ENCODE results near the gene ARPC1A.
"Not testable (repeated sequence)": the region's sequence is repeated elsewhere in the genome, so short reads cannot be mapped to it uniquely, and the experiment has no call there.

ARPC1A gene

DNA sequence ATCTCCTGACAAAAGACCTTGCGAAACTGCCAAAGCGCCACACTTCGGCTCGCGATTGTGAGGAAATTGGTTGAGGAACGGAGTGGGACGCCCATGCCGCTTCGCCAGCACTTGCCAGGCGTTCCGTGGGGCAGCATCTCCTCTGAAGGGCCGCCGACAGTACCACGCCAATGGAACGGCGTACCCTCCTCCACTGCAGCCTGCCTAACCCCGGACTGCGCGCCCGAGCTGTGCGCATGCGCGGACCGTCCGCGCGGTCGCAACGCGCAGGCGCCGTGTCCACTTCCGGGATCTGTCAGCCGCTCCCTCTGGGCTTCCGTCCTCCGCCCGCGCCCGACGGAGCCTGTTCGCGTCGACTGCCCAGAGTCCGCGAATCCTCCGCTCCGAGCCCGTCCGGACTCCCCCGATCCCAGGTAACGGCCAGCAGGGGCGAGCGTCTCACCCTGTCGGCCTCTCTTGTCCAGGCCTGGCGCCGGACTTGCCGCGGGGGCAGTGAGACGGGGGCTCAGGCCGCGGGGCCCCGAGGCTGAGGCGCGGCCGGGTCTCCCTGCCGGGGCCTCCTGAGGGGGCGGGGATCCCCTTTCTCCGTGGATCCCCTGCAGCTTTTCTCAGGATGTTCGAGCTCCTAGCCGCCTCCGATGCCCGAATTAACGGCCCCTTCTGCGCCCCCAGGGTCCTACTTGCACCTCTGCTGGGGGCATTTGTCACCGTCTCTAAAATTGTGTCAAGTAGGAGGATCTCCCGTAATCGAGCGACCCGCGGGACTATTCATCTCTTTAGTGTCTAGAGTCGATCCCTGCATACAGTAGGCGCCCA, at the start of gene ARPC1A:
ARPC1A (plus strand) TSS at position 307 of the 816 bp plus-strand sequence. CDS start 7,456 bp downstream, outside the sequence.
- peak; percentile 94 for DNase-seq

DNA sequence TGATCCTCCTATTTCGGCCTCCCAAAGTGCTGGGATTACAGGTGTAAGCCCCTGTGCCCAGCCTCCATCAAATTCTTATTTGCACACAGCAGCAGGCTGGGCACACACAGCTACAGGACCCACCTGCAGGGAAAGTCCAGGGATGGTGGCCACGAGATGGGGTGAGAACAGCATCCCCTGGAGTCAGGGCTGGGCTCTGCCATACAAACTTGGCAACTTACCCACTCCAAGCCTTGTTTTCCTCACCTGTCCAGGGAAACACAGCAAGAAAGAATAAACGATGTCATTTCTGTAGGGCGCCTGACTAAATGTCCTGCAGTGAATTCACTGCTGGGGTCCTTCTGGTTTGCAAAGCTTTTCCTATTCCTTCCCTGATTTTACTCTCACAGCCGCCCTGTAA, 47.5 kb upstream of the ARPC1A start:
- no peak for DNase-seq

DNA sequence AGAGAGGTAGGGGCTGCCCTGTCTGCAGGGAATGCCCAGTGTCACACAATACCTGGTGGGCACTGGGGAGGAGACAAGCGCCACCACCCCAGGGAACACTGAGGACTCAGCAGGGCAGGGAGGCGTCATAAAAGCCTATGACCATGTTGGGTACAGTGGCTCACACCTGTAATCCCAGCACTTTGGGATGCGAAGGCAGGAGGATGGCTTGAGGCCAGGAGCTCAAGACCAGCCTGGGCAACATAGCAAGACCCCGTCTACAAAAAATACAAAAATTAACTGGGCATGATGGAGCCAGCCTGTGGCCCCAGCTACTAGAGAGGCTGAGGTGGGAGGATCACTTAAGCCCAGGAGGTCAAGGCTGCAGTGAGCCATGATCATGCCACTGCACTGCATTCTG, 41.5 kb upstream of the ARPC1A start:
- not testable (repeated sequence) for DNase-seq

DNA sequence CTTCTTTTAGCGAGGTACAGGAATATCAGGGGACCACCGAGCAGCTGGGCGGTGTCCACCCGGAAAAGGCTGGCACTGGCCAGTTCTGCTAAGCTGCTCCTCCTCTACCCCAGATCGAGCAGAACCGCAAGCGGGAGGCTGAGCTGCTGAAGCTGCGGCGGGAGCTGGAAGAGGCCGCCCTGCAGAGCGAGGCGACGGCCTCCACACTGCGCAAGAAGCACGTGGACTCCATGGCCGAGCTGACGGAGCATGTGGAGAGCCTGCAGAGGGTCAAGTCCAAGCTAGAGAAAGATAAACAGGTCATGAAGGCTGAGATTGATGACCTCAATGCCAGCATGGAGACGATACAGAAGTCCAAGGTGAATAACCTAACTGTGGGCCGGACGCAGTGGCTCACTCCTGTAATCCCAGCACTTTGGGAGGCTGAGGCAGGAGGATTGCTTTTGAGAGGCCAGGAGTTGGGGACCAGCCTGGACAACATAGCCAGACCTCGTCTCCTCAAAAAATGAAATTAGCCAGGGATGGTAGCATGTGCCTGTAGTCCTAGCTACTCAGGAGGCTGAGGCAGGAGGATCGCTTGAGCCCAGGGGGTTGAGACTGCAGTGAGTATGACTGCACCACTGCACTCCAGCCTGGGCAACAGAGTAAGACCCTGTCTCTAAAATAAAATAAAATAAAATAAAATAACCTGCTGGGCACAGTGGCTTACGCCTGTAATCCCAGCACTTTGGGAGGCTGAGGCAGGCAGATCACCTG, 37.7 kb upstream of the ARPC1A start:
- no peak for DNase-seq

DNA sequence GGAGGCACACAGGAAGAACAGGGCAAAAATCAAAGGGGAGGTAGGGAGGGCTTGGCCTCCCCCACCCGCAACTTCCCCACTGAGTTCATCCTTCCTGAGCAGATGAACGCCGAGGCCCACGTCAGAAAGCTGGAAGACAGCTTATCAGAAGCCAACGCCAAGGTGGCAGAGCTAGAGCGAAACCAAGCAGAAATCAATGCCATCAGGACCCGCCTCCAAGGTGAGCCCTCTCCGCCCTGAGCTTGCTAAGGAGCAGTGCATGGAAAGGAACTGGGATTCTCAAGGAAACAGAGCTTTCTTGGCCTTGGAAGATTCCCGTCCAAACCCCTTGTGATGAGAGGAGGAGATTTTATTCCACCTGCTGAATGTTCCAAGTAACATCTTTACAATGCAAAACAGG, 36.5 kb upstream of the ARPC1A start:
- DNase-seq: no peak

DNA sequence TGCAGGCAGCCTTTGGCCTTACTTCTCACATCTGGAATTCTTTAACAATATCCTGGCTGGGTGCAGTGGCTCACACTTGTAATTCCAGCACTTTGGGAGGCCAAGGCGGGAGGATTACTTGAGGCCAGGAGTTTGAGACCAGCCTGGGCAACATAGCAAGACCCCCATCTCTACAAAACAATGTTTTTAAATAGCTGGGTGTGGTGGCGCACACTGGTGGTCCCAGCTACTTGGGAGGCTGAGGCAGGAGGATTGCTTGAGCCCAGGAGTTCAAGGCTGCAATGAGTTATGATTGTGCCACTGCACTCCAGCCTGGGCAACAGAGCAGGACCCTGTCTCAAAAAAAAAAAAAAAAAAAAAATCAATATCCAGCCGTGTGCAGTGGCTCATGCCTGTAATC, 35.5 kb upstream of the ARPC1A start:
- not testable (repeated sequence) for DNase-seq

DNA sequence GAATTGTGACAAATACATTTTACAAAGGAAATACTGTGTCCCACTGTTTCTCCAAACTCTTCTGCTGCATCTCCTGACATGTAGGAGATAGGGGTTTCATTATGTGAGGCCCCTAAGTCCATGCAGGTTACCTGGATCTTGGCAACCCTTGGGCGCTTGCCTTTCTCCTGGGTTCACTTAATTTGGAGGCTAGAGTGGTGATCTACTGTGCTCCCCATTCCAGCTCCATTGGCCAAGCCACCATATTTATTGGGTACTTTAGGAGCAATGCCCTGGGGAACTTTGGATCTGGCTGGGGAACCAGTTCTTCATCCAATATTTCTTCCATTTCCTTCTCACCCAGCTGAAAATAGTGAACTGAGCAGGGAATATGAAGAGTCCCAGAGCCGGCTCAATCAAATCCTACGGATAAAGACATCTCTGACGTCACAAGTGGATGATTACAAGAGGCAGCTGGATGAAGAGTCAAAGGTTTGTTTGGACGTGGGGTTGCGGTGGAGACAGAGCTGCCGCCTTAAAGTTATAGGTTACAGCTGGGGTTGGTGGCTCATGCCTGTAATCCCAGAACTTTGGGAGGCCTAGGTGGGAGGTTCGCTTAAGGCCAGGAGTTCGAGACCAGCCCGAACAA, 34.6 kb upstream of the ARPC1A start:
- DNase-seq: no peak

DNA sequence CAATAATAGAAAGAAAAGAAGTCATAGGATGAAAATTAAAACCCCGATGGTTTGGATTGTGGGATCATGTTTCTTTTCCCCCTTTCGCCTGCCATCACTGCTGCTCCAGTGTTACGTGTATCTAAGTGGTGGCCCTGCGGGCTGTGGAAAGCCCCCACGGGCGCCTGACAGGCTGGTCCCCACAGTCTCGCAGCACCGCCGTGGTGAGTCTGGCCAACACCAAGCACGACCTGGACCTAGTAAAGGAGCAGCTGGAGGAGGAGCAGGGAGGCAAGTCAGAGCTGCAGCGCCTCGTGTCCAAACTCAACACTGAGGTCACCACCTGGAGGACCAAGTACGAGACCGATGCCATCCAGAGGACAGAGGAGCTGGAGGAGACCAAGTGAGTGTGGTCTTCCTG, 33.6 kb upstream of the ARPC1A start:
- no peak for DNase-seq

DNA sequence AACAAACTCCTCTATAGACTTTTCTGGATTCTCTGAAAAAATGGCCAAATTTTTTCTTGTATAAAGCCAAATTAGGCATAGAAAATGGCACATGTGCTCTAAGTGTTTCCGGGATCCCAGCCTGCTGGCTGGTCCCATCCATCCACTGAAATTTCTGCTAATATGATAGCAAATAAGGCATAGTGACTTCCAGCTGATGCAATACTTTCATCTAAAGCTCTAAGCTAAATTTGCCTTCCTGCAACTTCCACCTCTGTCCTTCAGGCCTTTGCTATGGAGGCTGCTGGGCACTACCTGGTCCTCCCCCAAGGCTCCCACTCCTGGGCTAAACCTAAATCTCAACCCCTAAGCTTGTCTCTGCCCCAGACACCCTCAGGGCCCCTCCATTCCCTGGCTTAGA, 32.5 kb upstream of the ARPC1A start:
- no peak for DNase-seq

DNA sequence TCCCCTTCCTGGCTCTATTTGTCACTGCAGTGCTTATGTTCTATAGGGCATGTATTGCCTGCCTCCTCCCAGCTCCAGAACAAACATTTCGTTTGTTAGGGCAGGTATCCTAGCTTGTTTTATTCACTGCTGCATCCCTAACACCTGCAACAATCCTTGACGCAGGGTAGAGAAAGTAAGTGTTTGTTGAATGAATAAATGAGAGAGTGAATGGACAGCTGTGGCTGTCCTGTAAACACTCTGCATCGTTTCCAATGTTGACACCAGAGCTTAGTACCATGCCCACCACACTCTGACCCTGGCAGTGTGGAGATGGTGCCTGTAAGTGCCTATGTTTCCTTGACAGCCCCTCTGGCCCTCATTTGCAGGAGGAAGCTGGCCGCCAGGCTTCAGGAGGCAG, 32.0 kb upstream of the ARPC1A start:
- DNase-seq: no peak

DNA sequence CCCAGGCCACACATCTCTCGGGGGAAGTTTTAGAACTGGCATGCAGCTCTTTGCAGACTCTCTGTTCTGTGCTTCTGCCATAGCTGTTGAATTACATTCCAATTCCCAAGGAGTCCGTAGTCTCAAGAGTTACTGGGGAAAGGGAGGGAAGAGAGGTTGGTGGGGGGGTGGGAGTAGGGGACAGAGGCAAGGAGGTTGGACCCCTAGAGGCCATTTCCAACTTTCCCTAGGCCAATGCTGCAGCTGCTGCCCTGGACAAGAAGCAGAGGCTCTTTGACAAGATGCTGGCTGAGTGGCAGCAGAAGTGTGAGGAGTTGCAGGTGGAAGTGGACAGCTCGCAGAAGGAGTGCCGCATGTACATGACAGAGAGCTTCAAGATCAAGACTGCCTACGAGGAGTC, 29.2 kb upstream of the ARPC1A start:
- no peak for DNase-seq

DNA sequence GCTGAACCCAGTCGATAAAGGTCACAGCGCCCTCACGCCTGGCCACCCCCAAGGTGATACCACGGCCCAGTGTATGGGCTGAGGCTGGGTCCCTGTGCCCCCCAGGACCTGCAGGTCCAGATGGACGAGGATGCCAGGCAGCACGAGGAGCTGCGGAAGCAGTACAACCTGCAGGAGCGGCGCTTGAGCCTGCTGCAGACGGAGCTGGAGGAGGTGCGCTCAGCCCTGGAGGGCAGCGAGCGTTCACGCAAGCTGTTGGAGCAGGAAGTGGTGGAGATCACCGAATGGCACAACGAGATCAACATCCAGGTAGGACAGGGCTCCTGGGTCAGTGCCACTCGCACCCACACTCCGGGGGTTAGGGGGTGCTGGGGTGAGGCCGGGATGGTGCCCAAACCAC, 24.2 kb upstream of the ARPC1A start:
- no peak for DNase-seq

DNA sequence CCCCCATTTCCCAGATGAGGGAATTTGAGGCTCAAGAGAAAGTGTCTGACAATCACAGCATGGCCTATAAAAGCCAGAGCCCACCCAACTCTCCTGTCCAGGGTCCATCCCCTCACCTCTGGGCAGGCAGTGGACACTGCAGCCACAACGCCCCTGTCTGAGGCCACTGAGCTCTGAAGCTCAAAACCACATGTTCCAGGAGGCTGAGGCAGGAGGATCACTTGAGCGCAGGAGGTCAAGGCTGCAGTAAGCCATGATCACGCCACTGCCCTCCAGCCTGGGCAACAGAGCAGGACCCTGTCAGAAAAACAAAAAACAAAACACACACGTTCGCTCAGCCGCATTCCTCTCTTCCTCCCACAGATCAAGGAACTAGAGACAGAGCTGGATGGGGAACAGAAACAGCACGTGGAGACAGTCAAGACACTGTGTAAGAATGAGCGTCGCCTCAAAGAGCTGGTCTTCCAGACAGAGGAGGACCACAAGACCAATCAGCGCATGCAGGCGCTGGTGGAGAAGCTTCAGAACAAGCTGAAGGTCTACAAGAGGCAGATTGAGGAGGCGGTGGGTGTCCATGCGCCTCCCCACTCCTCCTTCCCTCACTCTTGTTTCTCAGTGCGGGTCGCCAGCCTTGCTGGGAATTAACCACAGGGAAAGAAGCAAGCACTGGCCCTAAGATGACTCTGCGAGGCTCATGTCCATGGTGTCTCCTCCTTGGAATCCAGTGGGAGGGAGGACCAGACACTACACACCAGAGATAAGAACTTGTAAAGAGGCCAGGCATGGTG, 20.0 kb upstream of the ARPC1A start:
- DNase-seq: no peak

DNA sequence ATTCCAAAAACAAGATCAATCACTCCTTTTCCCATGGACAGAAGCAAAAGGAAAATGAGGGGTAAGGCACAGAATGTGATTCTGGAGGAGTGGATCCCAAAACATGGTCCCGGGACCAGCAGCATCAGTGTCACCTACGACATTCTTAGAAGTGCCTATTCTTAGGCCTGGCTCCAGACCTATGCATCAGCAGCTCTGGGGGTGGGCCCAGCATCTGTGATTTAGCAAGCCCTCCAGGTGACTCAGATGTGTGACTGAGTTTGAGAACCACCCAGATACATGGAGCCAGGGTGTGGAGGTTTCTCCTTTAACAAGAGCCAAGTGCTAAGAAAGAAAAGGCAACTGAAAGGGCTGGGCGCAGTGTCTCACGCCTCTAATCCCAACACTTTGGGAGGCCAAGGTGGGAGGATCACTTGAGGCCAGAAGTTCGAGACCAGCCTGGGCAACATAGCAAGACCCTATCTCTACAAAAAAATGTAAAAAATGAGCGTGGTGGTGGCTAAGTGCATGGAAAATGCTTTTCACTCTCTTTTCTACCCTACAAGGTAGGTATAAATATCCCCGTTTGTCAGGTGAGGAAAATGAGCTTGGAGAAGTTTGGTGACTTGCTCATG, 17.1 kb upstream of the ARPC1A start:
- DNase-seq: no peak

DNA sequence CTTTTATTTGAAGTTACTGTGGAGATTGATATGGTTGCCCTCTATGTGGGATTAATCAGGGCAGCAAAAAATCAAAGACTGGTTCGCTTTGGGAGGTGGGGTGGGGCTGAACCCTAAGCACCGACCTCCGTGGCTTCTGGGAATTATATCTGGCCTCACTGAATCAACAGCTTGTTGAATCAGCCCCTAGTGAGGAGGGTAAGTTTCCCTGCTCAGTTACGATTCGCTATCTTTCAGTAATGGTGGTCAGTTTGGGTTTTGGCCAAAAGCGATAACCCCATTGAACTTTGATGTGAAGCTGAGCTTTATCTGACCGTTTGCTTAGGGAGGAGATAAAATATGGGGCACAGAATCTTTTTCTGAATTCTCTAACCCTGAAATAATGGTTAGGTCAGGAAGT, 16.6 kb upstream of the ARPC1A start:
- no peak for DNase-seq

DNA sequence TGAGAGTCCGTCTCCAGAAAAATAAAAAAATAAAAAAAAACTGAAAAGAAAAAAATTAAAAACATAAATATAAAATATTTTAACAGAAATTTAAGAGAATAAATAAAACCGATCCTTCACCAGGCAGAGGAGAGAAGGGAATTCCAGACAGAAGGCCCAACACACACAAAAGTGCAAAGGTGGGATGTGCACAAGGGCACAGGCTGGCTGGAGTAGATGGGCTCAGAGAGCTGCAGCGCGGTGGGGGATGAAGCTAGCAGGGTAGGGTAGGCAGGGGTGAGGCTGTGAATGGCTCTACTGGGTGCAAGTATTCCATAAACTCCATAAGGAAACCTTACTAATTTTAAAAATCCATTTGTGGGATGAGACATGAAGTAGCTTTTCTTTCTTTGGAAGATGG, 15.7 kb upstream of the ARPC1A start:
- no peak for DNase-seq

DNA sequence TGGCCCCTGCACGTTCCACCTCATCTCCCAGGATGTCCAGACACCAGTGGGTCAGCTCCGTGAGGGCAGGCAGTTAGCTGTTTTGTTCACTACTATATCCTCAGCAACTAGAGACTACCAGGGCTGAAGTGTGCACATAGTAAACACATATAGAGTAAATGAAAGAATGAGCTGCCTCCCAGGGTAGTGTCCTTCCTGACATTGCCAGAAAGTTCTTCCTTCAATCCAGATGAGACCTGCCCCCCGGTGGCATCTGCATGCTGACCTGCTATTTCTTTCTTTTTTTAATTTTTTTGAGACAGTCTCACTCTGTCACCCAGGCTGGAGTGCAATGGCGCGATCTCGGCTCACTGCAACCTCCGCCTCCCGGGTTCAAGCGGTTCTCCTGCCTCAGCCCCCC, 14.0 kb upstream of the ARPC1A start:
- DNase-seq: no peak

DNA sequence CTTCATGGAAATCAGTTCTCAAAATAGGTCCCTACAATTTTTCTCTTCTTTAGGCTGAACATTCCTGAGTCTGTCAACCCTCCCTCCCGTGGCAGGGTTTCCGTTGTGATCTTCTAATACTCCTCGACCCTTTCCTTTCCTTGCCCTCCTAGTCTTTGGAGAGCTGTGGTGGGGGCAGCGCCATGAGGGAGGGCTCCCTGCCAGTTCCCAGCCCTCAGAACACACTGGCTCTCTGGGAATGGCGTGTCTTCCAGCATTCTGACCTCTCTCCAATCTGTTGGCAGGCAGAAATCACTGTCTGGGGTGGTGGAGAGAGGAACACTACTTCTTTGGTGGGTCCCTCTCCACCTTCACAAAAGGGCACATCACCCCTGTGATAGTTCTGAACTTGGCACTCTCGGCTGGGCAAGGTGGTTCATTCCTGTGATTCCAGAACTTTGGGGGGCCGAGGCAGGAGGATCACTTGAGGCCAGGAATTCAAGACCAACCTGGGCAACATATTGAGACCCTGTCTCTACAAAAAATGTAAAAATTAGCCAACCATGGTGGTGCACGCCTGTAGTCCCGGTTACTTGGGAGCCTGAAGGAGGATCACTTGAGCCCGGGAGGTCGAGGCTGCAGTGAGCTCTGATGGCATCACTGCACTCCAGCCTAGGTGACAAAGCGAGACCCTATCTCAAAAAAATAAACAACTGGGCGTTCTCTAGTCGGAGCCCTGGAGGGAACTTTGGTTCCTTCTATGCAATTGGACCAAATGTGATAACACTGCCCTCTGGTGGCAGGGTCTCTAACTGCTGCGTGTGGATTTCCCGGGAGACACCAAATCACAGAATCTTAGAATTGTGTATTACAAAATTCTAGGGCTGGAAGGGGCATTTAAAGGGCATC, 13.1 kb upstream of the ARPC1A start:
- peak; percentile 72 for DNase-seq

DNA sequence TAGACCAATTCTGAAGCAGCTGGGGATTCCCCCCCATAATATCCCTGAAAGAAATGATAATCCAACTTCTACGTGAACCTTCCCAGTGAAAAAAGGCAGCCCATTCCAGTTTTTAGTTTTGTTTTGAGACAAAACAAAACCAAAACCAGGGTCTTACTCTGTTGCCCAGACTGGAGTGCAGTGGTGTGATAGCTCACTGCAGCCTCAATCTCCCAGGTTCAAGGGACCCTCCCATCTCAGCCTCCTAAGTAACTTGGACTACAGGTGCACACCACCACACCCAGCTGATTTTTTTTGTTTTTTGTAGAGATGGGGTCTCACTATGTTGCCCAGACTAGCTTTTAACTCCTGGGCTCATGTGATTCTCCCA, 12.5 kb upstream of the ARPC1A start:
- no peak for DNase-seq

DNA sequence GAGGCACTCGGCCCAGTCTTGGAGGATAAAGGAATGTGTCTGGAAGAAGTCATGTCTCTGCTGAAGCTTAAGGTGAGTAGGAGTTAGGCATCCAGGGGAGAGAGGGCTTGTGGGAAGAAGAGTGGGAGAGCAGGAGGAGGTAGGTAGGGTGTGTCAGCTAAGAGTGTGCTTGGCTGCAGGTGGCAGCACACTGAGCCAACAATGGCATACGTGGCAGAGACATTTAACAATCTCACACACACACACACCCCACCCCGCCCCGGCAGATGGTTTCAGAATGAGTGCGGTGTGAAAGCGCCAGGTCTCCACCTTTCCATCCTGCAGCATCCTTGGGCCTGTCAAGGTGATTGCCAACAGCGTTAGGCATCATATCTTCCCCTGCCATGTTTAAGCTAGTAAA, 11.2 kb upstream of the ARPC1A start:
- DNase-seq: no peak

DNA sequence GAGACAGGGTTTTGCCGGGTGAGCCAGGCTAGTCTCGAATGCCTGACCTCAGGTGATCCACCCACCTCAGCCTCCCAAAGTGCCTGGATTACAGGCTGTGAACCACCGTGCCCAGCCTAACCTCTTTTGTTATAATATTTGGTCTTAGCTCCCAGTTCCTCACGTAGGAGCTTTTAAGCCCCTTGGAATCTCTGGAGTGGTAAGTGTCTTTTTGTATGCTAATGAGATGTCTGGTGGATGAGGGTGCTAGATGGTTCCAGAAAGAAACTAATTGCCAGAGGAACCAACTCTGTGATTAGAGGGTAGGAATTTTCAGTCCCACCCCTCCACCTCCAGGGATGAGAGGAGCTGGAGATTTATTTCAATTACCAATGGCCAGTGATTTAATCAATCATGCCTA, 5.3 kb upstream of the ARPC1A start:
- DNase-seq: no peak

DNA sequence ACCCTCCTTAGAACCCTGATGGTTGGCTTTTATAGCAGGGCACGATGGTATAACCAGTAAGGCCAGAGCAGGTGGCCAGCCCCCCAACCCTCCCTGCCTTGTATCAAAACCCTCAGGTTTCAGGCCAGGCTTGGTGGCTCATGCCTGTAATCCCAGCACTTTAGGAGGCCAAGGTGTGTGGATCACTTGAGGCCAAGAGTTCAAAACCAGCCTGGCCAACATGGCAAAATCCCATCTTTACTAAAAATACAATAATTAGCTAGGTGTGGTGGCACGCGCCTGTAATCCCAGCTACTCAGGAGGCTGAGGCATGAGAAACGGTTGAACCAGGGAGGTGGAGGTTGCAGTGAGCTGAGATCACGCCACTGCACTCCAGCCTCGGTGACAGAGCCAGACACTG, 3.0 kb upstream of the ARPC1A start:
- DNase-seq: not testable (repeated sequence)
